GM21737 (cell line): ENCODE results near the gene TRMT1.

Experiments used
- ATAC-seq: cut with Tn5 transposase; IDR thresholded peaks from one replicate; pipeline ENCODE4 v1.9.1; 2021; ENCODE audit warnings: mild to moderate bottlenecking, moderate library complexity; ENCODE audit not compliant: unreplicated experiment

TRMT1 gene

GRCh38 chr19:13057147-13057572 lies 59.4 kb downstream of the TRMT1 start:
- no peak for ATAC-seq

GRCh38 chr19:13056052-13056660 lies 60.4 kb downstream of the TRMT1 start:
- ATAC-seq, result no peak

GRCh38 chr19:13055213-13056051 lies 61.1 kb downstream of the TRMT1 start:
- ATAC-seq, result no peak
